GM12864 (cell line): ENCODE measurements around the gene IL1RL1.

Experiments
- DNase-seq: peaks from one replicate; pipeline ENCODE4 v3.0.0-alpha.2; 2011; ENCODE audit warnings: low read depth
- H3K4me3 ChIP-seq: 2 replicates; pipeline ENCODE4 v1.5.1; 2011; ENCODE audit warnings: mild to moderate bottlenecking, low read depth, low read length, control low read depth
- TF ChIP-seq, protein P1 (sequence below): IDR thresholded peaks from 2 replicates; pipeline ENCODE4 v1.5.1; 2011; ENCODE audit warnings: low read depth, mild to moderate bottlenecking, moderate library complexity, low read length, control low read depth, inconsistent platforms; ENCODE audit errors: missing control alignments

The IL1RL1 gene

DNA sequence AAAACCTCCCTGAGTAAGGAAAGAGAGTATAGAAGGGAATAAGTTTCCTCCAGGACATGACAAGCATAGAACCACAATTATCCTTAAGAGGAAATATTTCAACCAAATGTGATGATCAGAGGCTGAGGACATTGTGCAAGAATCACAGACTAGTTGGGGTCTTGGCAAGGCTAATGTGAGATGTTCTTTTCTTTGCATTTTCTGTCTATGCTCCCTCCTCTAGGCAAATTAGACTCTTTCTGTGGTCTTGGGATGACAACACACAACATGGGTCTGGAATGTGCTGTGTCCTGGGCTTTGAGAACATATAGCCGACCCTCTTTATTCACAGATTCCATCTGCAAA is 32.0 kb upstream of the IL1RL1 start:
- no peak for DNase-seq
- TF ChIP-seq, protein P1, sequence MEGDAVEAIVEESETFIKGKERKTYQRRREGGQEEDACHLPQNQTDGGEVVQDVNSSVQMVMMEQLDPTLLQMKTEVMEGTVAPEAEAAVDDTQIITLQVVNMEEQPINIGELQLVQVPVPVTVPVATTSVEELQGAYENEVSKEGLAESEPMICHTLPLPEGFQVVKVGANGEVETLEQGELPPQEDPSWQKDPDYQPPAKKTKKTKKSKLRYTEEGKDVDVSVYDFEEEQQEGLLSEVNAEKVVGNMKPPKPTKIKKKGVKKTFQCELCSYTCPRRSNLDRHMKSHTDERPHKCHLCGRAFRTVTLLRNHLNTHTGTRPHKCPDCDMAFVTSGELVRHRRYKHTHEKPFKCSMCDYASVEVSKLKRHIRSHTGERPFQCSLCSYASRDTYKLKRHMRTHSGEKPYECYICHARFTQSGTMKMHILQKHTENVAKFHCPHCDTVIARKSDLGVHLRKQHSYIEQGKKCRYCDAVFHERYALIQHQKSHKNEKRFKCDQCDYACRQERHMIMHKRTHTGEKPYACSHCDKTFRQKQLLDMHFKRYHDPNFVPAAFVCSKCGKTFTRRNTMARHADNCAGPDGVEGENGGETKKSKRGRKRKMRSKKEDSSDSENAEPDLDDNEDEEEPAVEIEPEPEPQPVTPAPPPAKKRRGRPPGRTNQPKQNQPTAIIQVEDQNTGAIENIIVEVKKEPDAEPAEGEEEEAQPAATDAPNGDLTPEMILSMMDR, result no peak
- H3K4me3 ChIP-seq, result no peak overlapping the region

DNA sequence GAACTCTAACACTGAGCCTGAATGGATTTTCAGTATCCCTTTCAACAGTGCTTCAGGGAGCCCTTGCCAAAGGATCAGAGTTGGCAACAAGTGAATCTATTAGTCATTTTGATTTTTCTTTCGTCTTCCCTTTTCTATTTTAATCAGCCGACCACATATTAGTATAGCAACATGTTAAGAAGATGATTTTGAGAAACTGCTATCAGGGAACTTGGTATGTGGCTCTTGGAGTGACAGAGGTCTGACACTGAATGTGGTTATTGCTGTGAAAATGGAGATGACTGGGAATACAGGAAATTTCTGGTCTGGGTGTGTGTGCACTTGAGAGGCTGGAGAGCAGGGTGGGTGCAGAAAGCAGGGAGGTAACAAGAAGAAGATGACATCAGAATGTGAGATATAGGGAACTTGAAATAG is 28.7 kb upstream of the IL1RL1 start:
- TF ChIP-seq, protein P1, result no peak
- no peak for DNase-seq
- no peak overlapping the region for H3K4me3 ChIP-seq

DNA sequence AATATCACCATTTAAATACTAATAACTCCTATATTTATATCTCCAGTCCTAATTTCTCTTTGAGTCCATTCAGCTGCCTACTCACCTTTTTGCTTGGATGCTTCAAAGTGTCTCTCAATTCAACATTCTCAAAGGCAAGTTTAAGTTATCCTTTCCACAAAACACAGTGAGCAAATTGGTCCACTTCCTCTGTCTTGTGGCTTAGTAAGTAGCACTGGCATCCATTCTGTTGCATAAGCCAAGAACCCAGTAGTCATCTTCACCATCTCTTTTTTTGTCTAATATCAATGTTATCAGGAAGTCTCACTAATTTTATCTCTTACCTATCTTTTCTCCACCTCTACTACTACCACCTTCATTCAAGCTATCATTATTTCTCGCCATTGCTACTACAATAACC is 27.4 kb upstream of the IL1RL1 start:
- DNase-seq, result no peak
- TF ChIP-seq, protein P1, result no peak
- H3K4me3 ChIP-seq, result no peak overlapping the region

DNA sequence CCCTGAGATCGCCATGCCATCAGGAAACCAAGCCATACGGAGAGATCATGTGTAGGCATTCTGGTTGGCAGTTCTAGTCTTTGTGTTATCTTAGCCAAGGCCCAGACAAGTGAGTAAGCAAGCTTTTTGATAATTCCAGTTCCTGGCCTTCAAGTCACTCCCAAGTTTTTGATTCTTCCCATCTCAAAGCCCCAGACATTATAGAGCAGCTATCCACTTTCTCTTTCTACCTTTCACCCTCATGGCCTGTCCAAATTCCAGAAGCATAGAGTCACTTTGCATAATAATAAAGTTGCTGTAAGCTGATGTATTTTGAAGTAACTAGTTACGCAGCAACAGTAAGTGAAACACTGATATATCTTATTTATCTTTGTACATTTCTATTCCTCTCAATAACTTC is 26.8 kb upstream of the IL1RL1 start:
- no peak overlapping the region for H3K4me3 ChIP-seq
- TF ChIP-seq, protein P1, result no peak
- DNase-seq, result no peak

DNA sequence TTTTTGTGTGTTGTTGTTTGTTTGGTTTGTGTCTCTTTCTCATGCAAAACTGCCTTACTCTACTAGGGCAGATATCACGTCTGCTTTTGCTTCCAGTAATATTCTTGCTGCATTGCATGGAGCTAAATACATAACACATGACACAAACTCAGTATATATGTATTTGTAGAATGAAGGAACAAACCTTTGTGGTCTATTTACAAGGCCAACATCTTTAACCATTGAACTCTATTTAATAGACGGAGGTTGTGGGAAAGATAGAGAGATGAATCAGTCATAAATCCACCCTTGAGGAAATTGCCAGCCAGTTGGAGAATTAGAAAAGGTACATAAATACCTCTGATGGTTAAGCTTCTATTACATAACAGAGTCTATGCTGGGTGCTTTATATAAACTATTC is 26.0 kb upstream of the IL1RL1 start:
- no peak overlapping the region for H3K4me3 ChIP-seq
- TF ChIP-seq, protein P1, result no peak
- DNase-seq, result no peak

DNA sequence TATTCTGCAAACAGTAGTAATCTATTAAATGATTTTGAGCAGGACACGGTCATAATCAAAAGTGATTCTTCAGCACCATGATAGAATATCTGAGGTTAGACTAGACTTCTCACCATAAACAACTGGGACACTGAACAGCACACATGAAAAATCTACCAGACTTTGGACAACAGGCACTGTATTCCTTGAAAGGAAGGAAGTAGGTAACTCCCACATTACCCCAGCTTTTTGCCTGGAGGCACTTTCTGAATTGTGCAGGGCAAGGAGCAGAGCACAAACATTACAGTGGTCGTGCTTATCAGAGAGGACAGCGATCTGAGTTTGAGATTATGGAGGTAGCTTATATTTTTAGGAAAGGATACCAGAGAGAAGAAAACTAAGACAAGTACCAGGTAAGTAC is 25.3 kb upstream of the IL1RL1 start:
- TF ChIP-seq, protein P1, result no peak
- no peak overlapping the region for H3K4me3 ChIP-seq
- no peak for DNase-seq

DNA sequence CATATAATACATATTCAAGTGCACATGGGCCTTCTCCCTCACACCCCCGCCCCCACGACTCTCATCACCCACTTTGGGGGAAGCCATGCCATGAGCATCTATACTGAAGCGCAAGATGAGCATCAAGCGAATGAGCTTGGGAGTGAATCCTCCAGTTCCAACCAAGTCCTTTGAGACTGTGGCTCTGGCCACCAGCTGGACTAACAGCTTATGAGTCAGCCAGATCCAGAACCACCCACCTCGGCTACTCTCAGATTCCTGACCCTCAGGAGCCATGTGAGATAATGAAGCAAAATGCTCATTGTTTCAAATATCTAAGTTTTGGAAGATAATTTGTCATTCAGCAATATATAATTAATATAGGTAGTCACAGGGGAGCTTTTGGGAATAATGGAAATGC is 22.2 kb upstream of the IL1RL1 start:
- TF ChIP-seq, protein P1, result no peak
- DNase-seq, result no peak
- no peak overlapping the region for H3K4me3 ChIP-seq
